NCI-H1694 treated with DMSO at 0.1 percent for 48 hours (cell line): ENCODE results near the gene BSPRY.
A peak's percentile ranks its signal among the peaks of the same experiment; 100 is the strongest.
"Not testable (repeated sequence)": the region's sequence is repeated elsewhere in the genome, so short reads cannot be mapped to it uniquely, and the experiment has no call there.

Source experiments
- DNase-seq: peaks from one replicate; lab custom pipeline; 2025; lab: John Stamatoyannopoulos, UW

Gene BSPRY

DNA sequence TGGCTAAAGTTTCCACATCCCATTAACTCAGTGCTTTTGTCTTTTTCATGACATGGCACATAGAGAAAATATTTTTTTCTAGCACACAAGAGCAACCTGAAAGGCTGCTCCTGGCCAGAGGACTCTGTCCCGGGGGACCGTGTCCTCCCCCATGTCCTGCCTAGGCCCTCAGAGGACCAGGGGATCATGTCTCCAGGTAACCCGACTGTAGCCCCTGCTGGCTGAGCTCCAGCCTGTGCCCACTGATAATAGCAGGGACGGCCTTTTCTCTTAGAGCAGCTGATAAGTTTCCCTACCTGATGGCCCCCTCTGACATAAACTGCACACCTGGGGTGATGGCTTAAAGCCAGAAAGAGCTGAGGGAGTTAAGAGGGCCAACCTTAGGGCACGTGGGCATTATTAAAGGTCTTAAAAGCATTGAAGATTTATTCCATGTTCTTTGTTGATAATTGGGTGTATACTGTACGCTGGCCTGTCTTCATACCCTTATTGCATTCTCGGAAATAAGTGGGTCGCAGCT is 21.5 kb downstream of the BSPRY start:
- no peak for DNase-seq

DNA sequence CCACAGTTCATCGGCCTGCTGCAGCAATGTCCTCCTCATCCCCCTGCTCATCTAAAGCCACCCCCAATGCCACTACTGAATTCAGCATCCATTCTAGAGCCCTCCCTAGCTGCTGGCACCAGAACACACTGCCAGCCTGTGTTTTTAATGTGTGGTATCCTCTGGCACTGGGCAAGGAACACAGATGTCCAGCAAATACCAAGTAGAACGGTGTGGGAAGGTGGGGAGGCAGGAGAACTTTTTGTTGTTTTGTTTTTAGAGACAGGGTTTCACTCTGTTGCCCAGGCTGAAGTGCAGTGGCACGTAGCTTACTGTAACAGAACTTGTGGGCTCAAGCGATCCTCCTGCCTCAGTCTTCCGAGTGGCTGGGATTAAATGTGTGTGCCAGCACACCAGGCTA is 22.7 kb downstream of the BSPRY start:
- no peak for DNase-seq

DNA sequence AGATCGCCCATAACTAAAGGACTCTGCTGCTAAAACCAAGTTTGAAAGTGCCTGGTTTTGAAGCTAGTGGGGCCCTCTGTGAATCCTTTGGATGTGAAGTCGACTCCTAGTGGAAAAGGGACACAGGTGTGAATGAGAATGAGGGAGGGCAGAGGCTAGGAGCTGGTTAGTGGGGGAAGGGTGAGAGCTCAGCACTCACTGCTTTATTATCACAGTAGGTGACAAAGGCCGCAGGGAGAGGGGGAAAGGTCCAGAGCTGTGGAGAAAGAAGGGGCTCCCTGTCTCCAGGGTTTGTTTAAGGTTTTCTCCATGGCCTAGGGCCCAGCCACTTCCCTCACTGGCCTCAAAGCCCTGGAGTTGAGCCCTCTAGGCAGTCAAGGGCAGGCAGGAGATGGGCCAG is 23.9 kb downstream of the BSPRY start:
- no peak for DNase-seq

- no peak for DNase-seq
Observed at GRCh38 chr9:113373676-113374392, 24.5 kb downstream of the BSPRY start.

DNA sequence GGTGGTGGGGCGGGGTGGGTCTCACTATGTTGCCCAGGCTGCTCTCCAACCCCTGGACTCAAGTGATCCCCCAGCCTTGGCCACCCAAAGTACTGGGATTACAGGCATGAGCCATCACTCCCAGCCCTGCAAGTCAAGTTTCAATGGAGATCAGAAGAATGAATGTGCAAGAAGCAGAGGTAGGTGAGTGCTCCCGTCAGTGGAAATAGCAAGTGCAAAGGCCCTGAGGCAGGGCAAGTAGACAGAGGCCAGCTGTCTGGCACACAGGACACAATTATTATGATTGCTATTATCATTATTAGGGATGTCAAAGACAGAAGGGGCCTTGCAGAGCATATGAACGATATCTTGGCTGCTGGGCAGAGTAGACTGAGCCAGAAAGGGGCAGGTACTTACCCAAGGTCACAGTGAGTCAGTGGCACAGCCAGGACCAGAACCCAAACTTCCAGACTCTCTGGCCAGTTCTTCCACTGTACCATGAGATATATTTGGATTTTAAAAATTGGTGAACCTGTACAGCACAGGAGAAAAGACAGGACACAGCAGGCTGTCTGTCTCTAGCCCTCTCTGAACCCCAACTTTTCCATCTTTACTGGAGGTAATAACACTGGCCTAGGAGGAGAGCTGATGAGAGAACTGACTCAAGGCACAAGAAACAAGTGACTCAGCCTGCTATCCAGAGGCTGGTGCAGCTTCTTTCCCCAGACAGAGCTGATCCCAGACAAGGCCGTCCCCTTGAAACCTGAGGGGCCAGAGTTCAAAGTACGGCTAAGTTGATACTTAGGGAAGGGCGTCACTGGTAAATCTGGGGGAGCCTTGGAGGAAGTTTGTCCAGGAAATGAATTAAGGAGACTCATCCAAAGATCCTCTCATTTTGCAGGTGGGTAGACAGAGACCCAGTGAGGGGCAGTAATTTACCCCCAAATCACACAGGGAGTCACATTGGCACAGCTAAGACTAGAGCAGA is 26.0 kb downstream of the BSPRY start:
- no peak for DNase-seq

DNA sequence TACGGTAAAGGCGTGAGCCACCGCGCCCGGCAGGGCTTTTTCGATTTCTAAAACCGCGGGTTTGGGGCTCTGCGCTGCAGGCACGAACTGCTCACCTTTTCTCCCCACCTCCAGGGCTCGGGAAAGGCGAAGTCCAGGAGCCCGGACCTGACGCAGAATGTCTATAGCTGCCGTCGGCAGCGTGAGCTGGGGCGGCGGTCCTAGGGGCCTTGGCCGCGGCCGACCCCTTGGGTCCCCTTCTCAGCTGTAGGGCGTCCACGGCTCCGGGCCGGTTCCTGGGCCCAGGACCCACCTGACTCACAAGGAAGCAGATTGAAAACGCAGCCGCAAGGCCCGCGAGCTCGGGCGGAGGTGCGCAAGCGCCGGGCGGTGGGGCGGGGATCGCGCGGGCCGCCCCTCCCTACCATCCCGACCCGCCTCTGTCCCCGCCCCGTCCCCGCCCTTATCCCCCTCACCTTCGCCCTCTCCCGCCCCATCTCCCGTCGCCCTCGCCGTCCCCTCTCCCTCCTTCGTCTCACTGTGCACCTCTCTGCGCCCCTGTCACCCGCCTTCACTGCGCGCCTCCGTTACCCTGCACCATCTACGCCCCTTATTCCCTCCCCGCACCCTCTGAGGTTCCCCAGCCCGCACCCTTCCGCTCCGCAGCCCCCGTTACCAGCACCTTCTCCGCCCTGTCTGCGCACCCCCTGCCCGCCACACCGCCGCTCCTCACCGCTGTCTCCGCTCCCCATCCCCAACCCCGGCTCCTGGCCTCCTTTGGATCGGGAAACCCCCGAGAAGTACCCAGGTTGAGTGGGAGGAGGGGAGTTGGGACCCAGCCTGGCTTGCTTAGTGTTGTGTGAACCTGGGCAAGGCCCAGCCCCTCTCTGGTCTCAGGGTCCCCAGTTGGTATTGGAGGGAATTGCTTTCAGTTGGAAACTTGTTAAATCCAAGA is 27.6 kb downstream of the BSPRY start, which contains the start of gene HDHD3:
HDHD3 (minus strand) TSS at position 353 of the 934 bp plus-strand sequence. CDS start 2,632 bp downstream, outside the sequence.
- peak; percentile 34 for DNase-seq

DNA sequence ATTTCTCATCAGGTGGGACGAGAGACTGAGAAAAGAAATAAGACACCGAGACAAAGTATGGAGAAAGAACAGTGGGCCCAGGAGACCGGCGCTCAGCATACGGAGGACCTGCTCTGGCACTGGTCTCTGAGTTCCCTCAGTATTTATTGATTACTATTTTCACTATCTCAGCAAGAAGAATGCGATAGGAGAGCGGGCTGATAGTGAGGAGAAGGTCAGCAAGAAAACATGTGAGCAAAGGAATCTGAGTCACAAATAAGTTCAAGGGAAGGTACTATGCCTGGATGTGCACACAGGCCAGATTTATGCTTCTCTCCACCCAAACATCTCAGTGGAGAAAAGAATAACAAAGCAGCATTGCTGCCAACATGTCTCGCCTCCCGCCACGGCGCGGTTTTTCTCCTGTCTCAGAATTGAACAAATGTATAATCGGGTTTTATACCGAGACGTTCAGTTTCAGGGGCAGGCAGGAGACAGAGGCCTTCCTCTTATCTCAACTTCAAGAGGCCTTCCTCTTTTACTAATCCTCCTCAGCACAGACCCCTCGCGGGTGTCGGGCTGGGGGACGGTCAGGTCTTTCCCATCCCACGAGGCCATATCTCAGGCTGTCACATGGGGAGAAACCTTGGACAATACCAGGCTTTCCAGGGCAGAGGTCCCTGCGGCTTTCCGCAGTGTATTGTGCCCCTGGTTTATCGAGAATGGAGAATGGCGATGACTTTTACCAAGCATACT is 29.9 kb downstream of the BSPRY start:
- DNase-seq = not testable (repeated sequence)

GRCh38 chr9:113379829-113380210 is 30.5 kb downstream of the BSPRY start:
- DNase-seq = not testable (repeated sequence)

DNA sequence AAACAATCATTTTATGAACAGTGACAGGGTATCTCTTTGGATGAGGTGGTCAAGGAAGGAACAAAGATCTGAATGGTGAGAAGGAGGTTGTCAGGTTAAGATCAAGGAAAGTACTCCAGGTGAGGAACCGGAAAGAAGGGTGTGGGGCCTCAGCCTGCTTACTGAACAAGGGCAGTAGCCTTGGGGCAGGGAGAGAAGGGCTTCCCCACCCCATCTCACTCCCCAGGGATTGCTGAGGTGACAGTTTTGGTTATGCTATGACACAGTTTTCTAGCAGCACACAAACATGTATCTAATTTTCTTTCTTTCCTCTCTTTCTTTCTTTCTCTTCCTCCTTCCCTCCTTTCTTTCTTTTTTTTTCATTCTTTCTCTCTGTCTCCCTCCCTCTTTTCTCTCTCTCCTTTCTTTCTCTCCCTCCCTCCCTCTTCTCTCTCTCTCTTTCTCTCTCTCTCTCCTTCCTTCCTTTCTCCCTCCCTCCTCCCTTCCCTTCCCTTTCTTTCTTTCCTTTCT is 31.6 kb downstream of the BSPRY start:
- no peak for DNase-seq

GRCh38 chr9:113381441-113381840 is 32.1 kb downstream of the BSPRY start:
- DNase-seq = not testable (repeated sequence)

- DNase-seq = no peak
Observed at GRCh38 chr9:113381909-113382411, 32.6 kb downstream of the BSPRY start.

DNA sequence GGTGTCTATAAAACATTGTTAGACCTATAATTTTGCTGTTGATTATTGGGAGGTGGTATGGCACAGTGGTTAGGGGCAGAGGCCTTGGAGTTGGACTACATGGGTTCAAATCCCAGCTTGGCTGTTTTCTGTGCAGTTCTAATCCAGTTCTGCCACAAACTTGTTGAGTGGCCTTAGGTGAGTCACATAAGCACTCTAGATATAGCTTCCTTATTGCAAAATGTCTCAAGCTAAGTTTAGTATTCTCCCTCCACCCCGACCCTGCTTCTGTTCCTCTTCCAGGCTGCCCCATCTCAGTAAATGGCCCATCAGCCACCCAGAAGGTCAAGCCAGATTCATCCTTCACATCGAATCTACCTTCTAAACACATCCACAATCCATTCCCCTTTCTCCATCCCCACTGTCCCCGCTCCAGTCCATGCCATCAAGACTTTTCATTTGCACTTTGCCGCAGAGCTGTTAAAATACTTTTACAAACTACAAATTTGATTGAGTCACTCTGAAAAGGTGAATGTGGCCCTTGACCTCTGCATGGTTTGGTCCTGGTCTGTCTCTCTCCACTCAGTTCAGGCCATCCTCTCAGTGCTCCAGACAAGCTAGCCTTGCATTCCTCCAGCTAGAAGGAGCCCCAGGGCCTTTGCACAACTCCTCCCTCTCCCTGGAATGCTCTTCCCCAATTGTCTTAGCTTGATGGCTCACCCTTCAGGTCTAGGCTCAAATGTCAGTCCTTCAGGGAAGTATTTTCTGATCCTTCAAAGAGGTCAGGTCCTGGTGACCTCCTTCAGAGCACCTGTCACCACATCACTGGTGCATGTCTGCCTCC is 37.4 kb downstream of the BSPRY start:
- no peak for DNase-seq

DNA sequence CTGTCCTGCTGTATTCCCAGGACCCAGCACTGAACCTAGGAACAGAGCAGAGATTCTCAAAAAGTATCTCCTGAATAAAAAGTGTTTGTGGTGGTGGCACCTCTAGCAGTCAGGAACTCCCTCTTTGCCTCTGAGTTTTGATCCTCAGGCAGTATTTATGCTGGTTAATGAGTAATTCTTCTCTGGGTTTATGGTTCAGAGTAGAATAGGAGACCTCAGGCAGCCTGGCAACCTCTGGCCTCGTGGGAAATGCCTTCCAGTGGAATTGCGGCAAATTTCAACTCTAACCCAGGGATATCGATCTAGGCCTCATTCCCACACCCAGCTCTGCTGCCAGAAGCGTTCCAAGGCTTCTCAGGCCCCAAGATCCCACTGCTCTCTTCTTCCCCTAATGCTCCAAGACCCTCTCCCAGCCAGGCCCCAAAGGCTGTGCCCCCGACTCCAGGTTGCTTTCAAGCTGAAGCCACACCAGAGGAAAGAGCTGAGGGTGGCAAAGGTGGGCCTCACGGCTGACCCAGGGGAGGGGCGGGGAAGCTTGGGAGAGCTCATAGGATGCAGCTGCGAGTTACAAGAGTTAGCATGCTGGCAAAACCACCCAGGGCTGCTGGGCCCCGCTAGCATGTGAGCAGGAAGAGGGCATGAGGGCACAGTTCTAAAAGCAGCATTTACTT is 38.4 kb downstream of the BSPRY start:
- DNase-seq = no peak

DNA sequence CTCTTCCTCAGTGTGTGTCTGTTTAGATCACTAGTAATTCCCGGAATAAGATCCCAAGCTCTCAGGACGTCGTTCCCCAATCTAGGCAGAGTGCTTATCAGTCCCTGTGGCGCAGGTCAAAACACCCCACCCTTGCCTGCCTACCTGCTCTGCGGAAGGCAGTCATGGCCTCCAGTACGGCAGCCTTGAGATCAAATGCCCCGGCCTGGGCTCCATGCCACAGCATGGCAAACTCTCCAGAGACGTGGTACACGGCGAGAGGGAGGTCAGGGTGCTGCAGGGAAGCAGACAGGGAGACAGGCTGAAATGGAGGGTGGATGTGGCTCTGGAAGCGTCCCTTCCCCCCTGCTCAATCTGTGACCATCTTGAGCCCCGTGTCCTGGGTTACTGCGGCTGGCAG is 39.5 kb downstream of the BSPRY start:
- DNase-seq = no peak

DNA sequence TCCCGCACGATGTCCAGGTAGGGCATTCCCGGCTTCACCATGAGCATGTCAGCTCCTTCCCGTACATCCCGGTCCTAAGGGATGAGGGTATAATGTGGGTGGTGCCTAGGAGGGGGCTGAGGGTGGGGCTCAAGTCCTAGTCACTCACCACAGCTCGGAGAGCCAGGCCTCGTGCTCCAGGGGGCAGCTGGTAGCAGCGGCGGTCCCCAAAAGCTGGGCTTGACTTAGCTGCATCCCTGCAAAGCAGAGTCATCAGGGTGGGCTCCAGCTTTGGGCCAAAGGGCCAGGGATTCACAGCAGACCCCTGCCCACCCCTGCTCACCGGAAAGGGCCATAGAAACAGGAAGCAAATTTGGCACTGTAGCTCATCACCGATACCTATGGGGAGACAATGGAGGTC is 40.1 kb downstream of the BSPRY start:
- no peak for DNase-seq

DNA sequence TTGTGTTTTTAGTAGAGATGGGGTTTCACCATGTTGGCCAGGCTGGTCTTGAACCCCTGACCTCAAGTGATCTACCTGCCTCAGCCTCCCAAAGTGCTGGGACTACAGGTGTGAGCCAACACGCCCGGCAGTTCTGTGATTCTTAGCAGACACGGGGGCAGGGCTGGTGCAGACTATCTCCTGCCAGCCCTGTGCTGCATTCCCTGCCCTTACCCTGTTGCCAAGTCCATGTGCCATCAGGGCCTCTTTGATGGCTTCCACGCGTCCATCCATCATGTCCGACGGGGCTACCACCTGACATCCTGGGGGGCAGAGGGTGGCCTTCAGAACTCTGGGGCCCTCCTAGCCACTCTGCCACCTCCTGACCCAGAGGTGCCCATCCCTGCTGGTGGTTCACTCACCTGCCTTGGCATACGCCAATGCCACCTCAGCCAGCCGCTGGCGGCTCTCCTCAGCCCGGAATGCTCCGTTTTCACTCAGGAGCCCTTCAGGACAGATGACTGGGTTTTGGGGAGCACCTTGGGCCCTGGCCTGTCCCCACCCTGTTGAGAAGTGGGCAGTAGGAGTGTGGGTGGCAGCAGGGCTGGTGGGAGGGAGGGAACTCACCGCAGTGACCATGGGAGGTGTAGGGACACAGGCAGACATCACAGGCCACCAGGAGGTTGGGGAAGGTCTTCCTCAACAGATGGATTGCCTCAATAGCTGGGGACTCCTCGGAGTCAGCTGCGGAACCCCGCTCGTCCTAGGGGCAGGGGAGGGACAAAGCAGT is 41.0 kb downstream of the BSPRY start:
- DNase-seq = no peak

DNA sequence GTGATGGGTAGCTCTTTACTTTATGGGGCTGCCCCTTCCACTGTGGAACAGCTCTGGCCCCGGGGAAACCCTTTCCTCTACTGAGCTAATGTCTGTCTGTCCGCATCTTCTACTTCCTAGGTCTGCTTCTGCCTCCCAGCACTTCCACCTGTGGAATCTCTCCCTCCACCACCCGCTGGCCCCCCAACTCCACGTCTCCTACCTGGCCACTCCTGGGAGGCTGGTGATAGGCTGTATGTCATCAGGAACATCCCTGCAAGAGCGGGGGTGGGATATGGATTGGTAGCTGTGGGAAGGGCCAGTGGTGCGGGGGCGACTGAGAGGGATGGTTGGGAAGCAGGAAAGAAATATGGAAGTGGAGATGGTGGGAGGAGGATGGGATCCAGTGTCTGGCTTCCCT is 42.6 kb downstream of the BSPRY start:
- DNase-seq = no peak

GRCh38 chr9:113393281-113393680 is 43.9 kb downstream of the BSPRY start:
- no peak for DNase-seq
